T-helper 2 cell treated with Interferon-gamma antibody and Interleukin-4, amounts not matched to agents 5 μg/mL and 100 μg/mL, for 36 hours (primary cell): ENCODE measurements around the gene ANKRD24.
"Not testable (repeated sequence)": the region's sequence is repeated elsewhere in the genome, so short reads cannot be mapped to it uniquely, and the experiment has no call there.

Experiments
- DNase-seq: peaks from one replicate; pipeline ENCODE4 v3.0.0; 2021; ENCODE audit warnings: low spot score
- H3K27ac Mint-ChIP-seq: one replicate; pipeline ENCODE4 v1.8.0; 2021; ENCODE audit warnings: mild to moderate bottlenecking, mixed read lengths
- H3K27me3 Mint-ChIP-seq: one replicate; pipeline ENCODE4 v1.8.0; 2021; ENCODE audit warnings: low read depth, mixed read lengths
- H3K36me3 Mint-ChIP-seq: one replicate; pipeline ENCODE4 v1.8.0; 2021; ENCODE audit warnings: low read depth, mixed read lengths
- H3K4me1 Mint-ChIP-seq: one replicate; pipeline ENCODE4 v1.8.0; 2021; ENCODE audit warnings: low read depth, mixed read lengths
- H3K4me3 Mint-ChIP-seq: one replicate; pipeline ENCODE4 v1.8.0; 2022; ENCODE audit warnings: mild to moderate bottlenecking, moderate library complexity, mixed read lengths
- H3K9me3 Mint-ChIP-seq: one replicate; pipeline ENCODE4 v1.8.0; 2021; ENCODE audit warnings: mixed read lengths

Gene ANKRD24

GRCh38 chr19:4272894-4273293, 90.4 kb downstream of the ANKRD24 start:
- Mint-ChIP-seq H3K4me3 (no peak overlapping the region), H3K4me1 (no peaks in the 10 kb centered on the region), H3K27me3 (peaks cover 5% of the 10 kb centered on the region), H3K9me3 (no peaks in the 10 kb centered on the region), H3K36me3 (peaks cover 18% of the 10 kb centered on the region), H3K27ac (no peak overlapping the region)
- DNase-seq = no peak

- H3K27me3 Mint-ChIP-seq = peaks cover 14% of the 10 kb centered on the region
- not testable (repeated sequence) for H3K36me3 Mint-ChIP-seq, H3K9me3 Mint-ChIP-seq, H3K4me3 Mint-ChIP-seq, DNase-seq, H3K4me1 Mint-ChIP-seq, H3K27ac Mint-ChIP-seq
These were observed 91.8 kb downstream of the ANKRD24 start for GRCh38 chr19:4274321-4274686.
